AG08395 (cell line): ENCODE data around the gene SLC9C1.

Source experiments
- DNase-seq: peaks from one replicate; pipeline ENCODE4 v3.0.0; 2012; ENCODE audit warnings: mixed read lengths, low spot score

The SLC9C1 gene

DNA sequence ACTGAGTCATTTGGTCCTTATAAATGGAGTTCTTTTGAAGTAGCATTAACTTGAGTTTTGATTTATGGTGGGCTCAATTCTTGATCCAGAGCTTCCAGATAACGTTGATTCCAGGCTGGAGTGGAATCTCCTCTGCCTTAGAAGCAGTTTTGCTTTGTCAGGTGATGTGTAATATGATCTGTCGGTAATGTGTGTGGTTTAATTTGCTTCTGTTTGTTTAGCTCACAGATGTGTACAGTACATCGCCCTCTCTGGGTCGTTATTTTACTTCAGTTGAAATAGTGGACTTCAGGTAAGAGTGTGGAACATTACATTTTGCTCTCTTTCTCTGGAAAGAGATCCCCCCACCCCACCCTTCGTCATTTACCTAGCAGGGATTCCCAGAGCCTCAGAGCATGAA lies 184.7 kb downstream of the SLC9C1 start:
- DNase-seq: no peak

DNA sequence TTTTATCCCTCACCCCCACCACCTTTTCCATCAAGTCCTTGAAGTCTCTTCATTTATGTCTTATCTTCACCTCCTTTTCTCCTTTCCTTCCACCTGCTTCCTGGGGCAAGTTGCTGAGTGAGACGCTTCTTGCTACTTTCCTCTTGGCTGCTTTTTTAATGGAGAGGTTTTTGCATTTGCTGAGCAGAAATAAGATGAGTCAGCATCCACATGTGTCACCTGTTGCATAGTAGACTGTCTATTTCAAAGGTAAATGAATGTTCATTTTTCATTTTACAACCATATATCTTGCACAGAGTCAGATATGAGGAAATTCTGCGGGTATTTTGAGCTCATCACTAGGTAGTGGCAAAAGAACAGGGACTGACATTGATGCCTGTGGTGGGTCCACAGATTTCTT lies 189.2 kb downstream of the SLC9C1 start:
- DNase-seq: no peak

DNA sequence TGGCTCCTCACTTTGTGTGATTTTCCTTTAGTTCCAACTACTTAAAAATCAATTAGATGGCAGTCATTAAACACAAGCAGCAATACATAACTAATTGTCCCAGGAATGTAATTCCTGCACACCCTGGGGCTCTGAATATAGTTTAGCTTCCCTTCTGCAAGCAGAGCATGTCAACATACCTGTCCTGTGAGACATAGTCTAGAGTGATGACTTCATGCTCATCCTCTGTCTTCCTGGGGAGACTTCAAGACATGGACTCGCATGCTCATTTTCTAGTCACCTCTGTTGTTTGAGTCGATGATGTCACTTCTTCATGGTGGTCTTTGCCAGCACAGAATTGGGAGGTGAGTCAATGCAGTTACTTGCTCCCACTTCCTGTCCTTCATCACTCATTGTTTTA lies 192.1 kb downstream of the SLC9C1 start:
- DNase-seq: peak; percentile 54

DNA sequence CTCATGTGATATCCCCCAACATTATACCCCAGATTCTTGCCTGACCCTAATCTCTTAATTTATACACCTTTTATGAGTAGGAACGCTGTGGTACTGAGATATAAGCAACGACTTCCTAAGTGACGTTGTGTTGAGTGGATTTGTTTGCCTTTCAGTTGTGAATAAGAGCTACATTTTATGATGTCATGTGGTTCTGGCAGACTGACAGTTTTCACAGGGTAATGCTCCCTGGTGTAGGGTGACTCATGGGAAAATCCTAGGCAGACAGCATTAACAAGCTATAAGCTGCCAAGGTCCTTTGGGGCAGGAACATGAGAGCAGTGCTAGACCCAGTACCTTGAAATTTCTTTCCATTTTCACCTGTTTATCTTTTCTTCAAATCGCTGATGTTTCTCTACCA lies 196.6 kb downstream of the SLC9C1 start:
- DNase-seq: peak; percentile 95

DNA sequence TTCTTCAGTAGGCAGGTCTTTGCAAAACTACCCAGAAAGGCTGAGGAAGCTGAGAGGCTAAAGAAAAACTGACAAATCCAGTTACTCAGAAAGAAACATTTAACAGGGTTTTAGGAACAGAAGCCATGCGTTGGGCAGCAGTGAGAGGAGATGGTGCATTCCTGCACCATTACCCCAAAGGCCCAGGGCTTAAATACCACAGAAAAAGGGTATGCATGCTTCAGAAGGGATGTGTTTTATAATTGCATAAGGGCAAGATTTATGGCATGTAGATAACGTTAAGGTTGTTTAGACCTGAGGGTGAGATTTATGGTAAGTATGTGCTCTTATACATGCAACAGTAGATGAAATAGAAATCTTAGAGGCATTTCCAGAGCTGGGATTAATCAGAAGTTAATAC lies 197.8 kb downstream of the SLC9C1 start:
- no peak for DNase-seq

- DNase-seq: no peak
These were observed 198.3 kb downstream of the SLC9C1 start for GRCh38 chr3:112095731-112096130.

GRCh38 chr3:112093180-112093522 lies 200.9 kb downstream of the SLC9C1 start:
- no peak for DNase-seq

DNA sequence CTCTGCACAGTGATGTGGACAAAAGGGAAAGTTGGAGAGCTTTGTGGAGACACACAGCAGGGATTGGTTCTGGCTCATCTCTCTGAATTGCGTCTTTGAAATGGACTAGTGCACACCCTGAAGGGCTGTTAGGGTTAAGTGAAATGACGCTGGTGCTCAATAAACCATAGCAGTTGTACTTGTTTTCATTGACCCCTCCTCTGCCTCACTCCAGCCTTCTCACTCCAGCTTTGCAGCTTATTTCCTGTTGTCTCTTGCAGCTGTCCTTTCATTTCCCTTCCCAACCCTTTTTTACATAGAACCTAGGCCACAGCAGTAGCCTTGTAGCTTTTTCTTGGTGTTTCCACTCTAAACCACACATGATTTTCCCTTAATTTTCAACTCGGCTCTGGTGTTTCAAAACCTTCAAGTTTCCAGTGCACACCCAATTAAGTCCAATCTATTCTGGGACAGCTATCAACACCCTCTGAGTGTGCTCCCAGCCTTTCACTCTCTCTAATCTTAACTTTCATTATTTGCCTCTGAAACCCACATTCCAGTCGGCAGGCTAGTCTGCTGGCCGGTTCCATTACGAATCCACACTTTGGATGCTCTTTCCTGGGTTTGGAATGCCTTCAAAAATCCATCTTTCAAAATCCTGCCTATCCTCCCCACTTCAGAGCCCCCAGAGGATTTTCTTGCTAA lies 201.4 kb downstream of the SLC9C1 start:
- DNase-seq: peak; percentile 43

DNA sequence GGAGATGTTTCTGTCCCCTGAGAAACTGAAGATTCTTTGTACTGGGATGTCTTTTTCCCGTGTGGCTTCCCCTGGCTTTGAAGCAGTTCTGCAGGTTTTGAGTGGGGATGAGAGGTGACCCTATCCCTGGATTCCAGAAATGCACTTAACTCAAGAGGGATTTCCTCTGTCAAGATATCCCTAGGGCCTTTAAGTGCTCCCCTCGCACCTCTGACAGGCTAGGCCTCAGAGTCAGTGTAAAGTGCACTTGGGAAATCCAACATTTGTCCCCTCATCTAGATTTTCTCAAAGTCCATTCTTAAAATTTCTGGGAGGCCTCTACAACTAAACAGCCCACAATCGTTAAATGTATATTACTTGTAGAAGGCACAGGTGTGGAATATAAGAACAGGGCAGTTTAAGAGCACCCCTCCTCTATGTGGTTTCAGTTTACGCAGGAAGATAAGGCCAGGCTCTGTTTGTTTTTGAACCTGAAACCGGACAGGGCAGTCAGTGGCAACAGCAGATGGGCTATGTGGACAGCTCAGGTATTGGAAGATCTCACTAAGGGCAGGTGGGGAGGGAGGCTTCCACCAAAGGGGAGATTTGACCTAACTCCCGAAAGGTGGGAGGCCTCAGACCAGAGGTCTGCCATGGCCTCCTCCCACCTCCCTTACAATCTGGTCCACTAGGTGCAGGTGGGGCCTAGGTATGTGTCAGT lies 203.0 kb downstream of the SLC9C1 start:
- DNase-seq: no peak
